Erythroblast (primary cell): ENCODE data around the gene UGT2A3.

ENCODE experiments used
- GATA1 ChIP-seq: IDR thresholded peaks from 2 replicates; pipeline ENCODE4 v1.6.1; 2011; ENCODE audit warnings: low read depth, mild to moderate bottlenecking, control low read depth, low read length, moderate library complexity
- POLR2A ChIP-seq: IDR thresholded peaks from 2 replicates; pipeline ENCODE4 v1.6.1; 2011; ENCODE audit warnings: mild to moderate bottlenecking, low read length

DNA sequence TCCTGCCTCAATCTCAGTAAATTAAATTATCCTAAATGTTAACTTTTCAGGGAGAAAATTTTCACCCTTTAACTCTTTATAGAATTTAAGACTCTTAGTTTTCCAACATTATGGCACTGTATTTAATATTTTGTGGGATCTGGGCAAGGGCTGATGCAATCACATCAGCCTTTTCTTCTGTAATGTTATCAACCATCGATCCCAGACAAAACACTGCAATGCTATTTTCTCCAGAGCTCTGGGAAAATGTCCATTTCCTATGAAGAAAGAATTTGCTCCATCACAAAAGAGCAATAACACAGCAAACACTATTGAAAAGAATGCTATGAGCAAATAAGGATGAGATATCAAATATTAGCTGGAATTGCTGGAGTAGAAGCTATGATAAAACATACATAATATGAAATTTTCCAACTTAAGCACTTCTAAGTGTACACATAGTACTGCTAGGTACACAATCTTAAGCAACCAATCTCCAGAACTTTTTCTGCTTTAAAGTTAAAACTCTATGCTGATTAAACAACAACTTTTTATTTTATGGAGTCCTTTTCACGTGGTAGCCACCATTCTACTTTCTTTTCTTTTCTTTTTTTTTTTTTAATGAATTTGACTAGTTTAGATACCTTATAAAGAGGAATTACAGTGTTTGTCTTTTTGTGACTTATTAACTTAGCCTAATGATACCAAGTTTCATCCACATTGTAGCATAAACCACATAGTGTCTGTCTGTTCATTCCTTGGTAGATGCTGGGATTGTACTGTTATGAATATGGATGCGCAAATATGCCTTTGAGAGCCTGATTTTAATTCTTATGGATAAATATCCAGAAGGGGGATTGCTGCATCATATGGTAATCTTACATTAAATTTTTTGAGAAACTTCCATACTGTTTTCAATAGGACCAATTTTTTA, 43.6 kb downstream of the UGT2A3 start:
- no peak for TF ChIP-seq POLR2A
- TF ChIP-seq GATA1 = no peak
